Left kidney (tissue), 2 donors: ENCODE data around the gene DLG1. TPM values are rescaled to one million over a fixed set of nuclear protein-coding genes. Genes with fewer than 3 reads are reported as not detected.

Source experiments
- DNase-seq: peaks from one replicate; pipeline ENCODE4 v3.0.0-alpha.2; 2013
- polyA plus RNA-seq: library from polyadenylated mRNA; unstranded; fragments of 120-200 nt; gene quantifications from one replicate; pipeline ENCODE4 v1.2.1, GENCODE V29; 2013; ENCODE audit not compliant: insufficient read length

Gene DLG1
- polyA plus RNA-seq, 1 donor = 96.9 TPM

GRCh38 chr3:197173620-197174019 is 124.8 kb downstream of the DLG1 start:
- DNase-seq = no peak

- no peak for DNase-seq
Observed at GRCh38 chr3:197171481-197172067, 126.8 kb downstream of the DLG1 start.

- no peak for DNase-seq
Observed at GRCh38 chr3:197169028-197169427, 129.4 kb downstream of the DLG1 start.

GRCh38 chr3:197168606-197169005 is 129.8 kb downstream of the DLG1 start:
- DNase-seq = peak; percentile 33

GRCh38 chr3:197168063-197168462 is 130.3 kb downstream of the DLG1 start:
- no peak for DNase-seq

- DNase-seq = no peak
Observed at GRCh38 chr3:197167549-197167948, 130.9 kb downstream of the DLG1 start.

- DNase-seq = no peak
Observed at GRCh38 chr3:197165890-197166289, 132.5 kb downstream of the DLG1 start.

- DNase-seq = peak; percentile 18
Observed at GRCh38 chr3:197155046-197155445, 143.4 kb downstream of the DLG1 start.

- DNase-seq = peak; percentile 13
Observed at GRCh38 chr3:197151580-197151979, 146.8 kb downstream of the DLG1 start.

- DNase-seq = no peak
Observed at GRCh38 chr3:197149528-197149927, 148.9 kb downstream of the DLG1 start.

GRCh38 chr3:197144188-197144587 is 154.2 kb downstream of the DLG1 start:
- DNase-seq = no peak

GRCh38 chr3:197139586-197139985 is 158.8 kb downstream of the DLG1 start:
- DNase-seq = no peak

GRCh38 chr3:197137751-197138150 is 160.7 kb downstream of the DLG1 start:
- DNase-seq = no peak

- DNase-seq = no peak
Observed at GRCh38 chr3:197136744-197137143, 161.7 kb downstream of the DLG1 start.

GRCh38 chr3:197135212-197135611 is 163.2 kb downstream of the DLG1 start:
- no peak for DNase-seq

GRCh38 chr3:197132916-197133530 is 165.4 kb downstream of the DLG1 start:
- DNase-seq = no peak

- DNase-seq = no peak
Observed at GRCh38 chr3:197125636-197126035, 172.8 kb downstream of the DLG1 start.

- DNase-seq = no peak
Observed at GRCh38 chr3:197124713-197125112, 173.7 kb downstream of the DLG1 start.

- DNase-seq = no peak
Observed at GRCh38 chr3:197122394-197122793, 176.0 kb downstream of the DLG1 start.

GRCh38 chr3:197117114-197117513 is 181.3 kb downstream of the DLG1 start:
- DNase-seq = no peak

- no peak for DNase-seq
Observed at GRCh38 chr3:197114007-197114406, 184.4 kb downstream of the DLG1 start.

GRCh38 chr3:197111685-197112084 is 186.7 kb downstream of the DLG1 start:
- no peak for DNase-seq

- DNase-seq = no peak
Observed at GRCh38 chr3:197105786-197106185, 192.6 kb downstream of the DLG1 start.

GRCh38 chr3:197104738-197105137 is 193.7 kb downstream of the DLG1 start:
- no peak for DNase-seq
